ENCODE results near the gene GRIK3. TPM values are rescaled to one million over a fixed set of nuclear protein-coding genes. Genes with fewer than 3 reads are reported as not detected.

GRIK3 gene
- total and polyA plus RNA-seq, 7 experiments from 2014 or later: not detected

DNA sequence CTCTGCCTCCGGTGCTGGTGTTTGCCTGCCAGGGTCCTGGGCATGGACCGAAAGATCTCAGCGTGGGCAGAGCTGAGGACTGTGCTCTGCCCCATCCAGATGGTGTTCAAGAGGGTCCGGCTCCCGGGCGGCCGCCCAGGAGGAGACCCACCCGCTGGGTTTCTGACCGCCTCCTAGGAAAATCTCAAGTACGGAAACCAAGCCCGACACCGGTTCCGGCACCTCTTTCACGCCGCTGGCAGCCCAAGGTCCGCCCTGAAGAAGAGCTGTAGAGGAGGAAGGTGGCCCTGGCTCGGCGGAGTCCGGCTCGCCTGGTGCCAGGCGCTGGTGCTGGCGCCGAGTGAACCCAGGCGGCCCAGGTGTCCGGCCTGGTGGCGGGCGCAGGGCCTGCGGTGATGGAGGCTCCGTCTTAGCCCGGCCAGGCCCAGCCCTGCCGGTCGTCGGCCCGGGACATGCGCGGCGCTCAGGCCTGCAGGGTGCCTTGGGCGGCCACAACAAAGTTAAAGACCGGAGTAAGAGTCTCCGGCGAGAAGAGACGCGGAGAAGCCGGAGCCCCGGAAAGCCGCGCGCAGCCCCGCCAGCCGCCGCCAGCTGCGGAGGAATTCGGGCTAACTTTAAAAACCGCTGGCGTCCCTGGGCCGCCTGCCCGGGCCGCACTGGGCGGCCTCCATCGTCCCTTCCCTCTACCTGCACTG, 1.5 kb downstream of the GRIK3 start:
- Histone ChIP-seq H3K4me3 (ENCODE audit: low read length) (no peak overlapping the region), H3K27me3 (ENCODE audit: control insufficient read depth in 2 of 2, insufficient read depth in 2 of 2, low read length in 2 of 2) (peaks cover 0 to 7% of the 10 kb centered on the region in 2 donors), H3K4me1 (ENCODE audit: control insufficient read depth in 2 of 2, insufficient read depth in 2 of 2, low read length in 2 of 2) (no peaks in the 10 kb centered on the region), H3K27ac (ENCODE audit: low read depth, low read length) (no peak overlapping the region), H3K36me3 (ENCODE audit: control insufficient read depth in 2 of 3, insufficient read depth in 3 of 3, low read length in 3 of 3) (no peaks in the 10 kb centered on the region), H3K9me3 (ENCODE audit: control insufficient read depth in 2 of 3, low read length in 3 of 3) (no peaks in the 10 kb centered on the region)
- intact Hi-C loops (cut with micrococcal nuclease): no loop called here
- DNase-seq (no peak), ATAC-seq (no peak)
- Mint-ChIP-seq H3K27me3 (peaks cover 47 to 74% (median 60%) of the 10 kb centered on the region in 5 donors), H3K9me3 (peaks cover 0 to 1% (median 0%) of the 10 kb centered on the region in 11 donors), H3K4me1 (peaks cover 0 to 15% (median 9%) of the 10 kb centered on the region in 7 donors), H3K4me3 (no peak overlapping the region), H3K36me3 (no peaks in the 10 kb centered on the region), H3K27ac (no peak overlapping the region)
- POLR2A ChIA-PET: no interaction called here
- CTCF ChIA-PET: no interaction called here

GRCh38 chr1:37031871-37032270, 2.4 kb downstream of the GRIK3 start:
- intact Hi-C loops (cut with micrococcal nuclease): no loop called here
- H3K9me3 Mint-ChIP-seq: peaks cover 0 to 2% (median 0%) of the 10 kb centered on the region in 11 donors
- ATAC-seq: no peak
- DNase-seq: no peak
- Histone ChIP-seq H3K27me3 (ENCODE audit: control insufficient read depth in 2 of 2, insufficient read depth in 2 of 2, low read length in 2 of 2) (peaks cover 0 to 7% of the 10 kb centered on the region in 2 donors), H3K4me3 (ENCODE audit: low read length) (no peak overlapping the region), H3K27ac (ENCODE audit: low read depth, low read length) (no peak overlapping the region), H3K36me3 (ENCODE audit: control insufficient read depth in 2 of 3, insufficient read depth in 3 of 3, low read length in 3 of 3) (no peaks in the 10 kb centered on the region), H3K9me3 (ENCODE audit: control insufficient read depth in 2 of 3, low read length in 3 of 3) (no peaks in the 10 kb centered on the region), H3K4me1 (ENCODE audit: control insufficient read depth in 2 of 2, insufficient read depth in 2 of 2, low read length in 2 of 2) (no peaks in the 10 kb centered on the region)
- peaks cover 0 to 15% (median 8%) of the 10 kb centered on the region in 7 donors for H3K4me1 Mint-ChIP-seq
- H3K27me3 Mint-ChIP-seq: peaks cover 48 to 74% (median 54%) of the 10 kb centered on the region in 5 donors
- ChIA-PET POLR2A (no interaction called here), CTCF (no interaction called here)
- H3K36me3 Mint-ChIP-seq: no peaks in the 10 kb centered on the region
- no peak overlapping the region for H3K4me3 Mint-ChIP-seq
- no peak overlapping the region for H3K27ac Mint-ChIP-seq

DNA sequence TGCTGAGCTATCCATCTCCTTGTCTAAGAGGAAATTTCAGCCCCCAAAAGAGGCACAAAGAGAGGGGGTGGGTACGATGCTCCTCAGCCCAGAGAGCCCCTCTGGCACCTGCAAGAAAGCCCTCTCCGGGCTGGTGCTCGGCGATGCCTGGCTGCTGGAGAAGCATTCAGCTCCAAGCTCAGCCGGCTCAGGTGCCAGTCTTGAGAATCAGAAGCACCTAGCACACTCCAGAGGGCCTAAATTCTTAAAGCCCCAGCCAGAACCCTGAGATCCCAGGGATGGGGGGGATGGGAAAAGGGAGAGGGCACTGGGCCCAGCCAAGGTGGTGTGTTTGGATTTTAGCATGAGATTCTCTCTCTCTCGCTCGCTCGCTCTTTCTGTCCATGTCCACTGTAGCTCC, 2.9 kb downstream of the GRIK3 start:
- no peak for ATAC-seq
- no peaks in the 10 kb centered on the region for H3K36me3 ChIP-seq (ENCODE audit: control insufficient read depth in 2 of 3, insufficient read depth in 3 of 3, low read length in 3 of 3)
- peaks cover 0 to 4% of the 10 kb centered on the region in 2 donors for H3K27me3 ChIP-seq (ENCODE audit: control insufficient read depth in 2 of 2, insufficient read depth in 2 of 2, low read length in 2 of 2)
- Mint-ChIP-seq H3K4me3 (no peak overlapping the region), H3K27me3 (peaks cover 51 to 77% (median 54%) of the 10 kb centered on the region in 5 donors), H3K4me1 (peaks cover 0 to 15% (median 8%) of the 10 kb centered on the region in 7 donors), H3K27ac (no peak overlapping the region), H3K9me3 (peaks cover 0 to 2% (median 0%) of the 10 kb centered on the region in 11 donors), H3K36me3 (no peaks in the 10 kb centered on the region)
- H3K9me3 ChIP-seq (ENCODE audit: control insufficient read depth in 2 of 3, low read length in 3 of 3): no peaks in the 10 kb centered on the region
- H3K4me1 ChIP-seq (ENCODE audit: control insufficient read depth in 2 of 2, insufficient read depth in 2 of 2, low read length in 2 of 2): no peaks in the 10 kb centered on the region
- H3K27ac ChIP-seq (ENCODE audit: low read depth, low read length): no peak overlapping the region
- ChIA-PET POLR2A (no interaction called here), CTCF (no interaction called here)
- intact Hi-C loops (cut with micrococcal nuclease): no loop called here
- H3K4me3 ChIP-seq (ENCODE audit: low read length): no peak overlapping the region
- DNase-seq: no peak

GRCh38 chr1:37028981-37029617, 5.2 kb downstream of the GRIK3 start:
- H3K27me3 ChIP-seq (ENCODE audit: control insufficient read depth in 2 of 2, insufficient read depth in 2 of 2, low read length in 2 of 2): peaks cover 0 to 4% of the 10 kb centered on the region in 2 donors
- POLR2A ChIA-PET: no interaction called here
- H3K36me3 ChIP-seq (ENCODE audit: control insufficient read depth in 2 of 3, insufficient read depth in 3 of 3, low read length in 3 of 3): no peaks in the 10 kb centered on the region
- H3K4me1 Mint-ChIP-seq: no peaks in the 10 kb centered on the region
- peaks cover 0 to 2% (median 0%) of the 10 kb centered on the region in 11 donors for H3K9me3 Mint-ChIP-seq
- intact Hi-C loops (cut with micrococcal nuclease): no loop called here
- H3K9me3 ChIP-seq (ENCODE audit: control insufficient read depth in 2 of 3, low read length in 3 of 3): no peaks in the 10 kb centered on the region
- no peaks in the 10 kb centered on the region for H3K36me3 Mint-ChIP-seq
- no peak overlapping the region for H3K27ac ChIP-seq (ENCODE audit: low read depth, low read length)
- no peak overlapping the region for H3K27ac Mint-ChIP-seq
- ATAC-seq (no peak), DNase-seq (no peak)
- CTCF ChIA-PET: no interaction called here
- H3K4me1 ChIP-seq (ENCODE audit: control insufficient read depth in 2 of 2, insufficient read depth in 2 of 2, low read length in 2 of 2): no peaks in the 10 kb centered on the region
- H3K4me3 ChIP-seq (ENCODE audit: low read length): no peak overlapping the region
- no peak overlapping the region for H3K4me3 Mint-ChIP-seq
- peaks cover 35 to 70% (median 40%) of the 10 kb centered on the region in 5 donors for H3K27me3 Mint-ChIP-seq

- H3K27ac Mint-ChIP-seq: no peak overlapping the region
- no peaks in the 10 kb centered on the region for H3K27me3 ChIP-seq (ENCODE audit: control insufficient read depth in 2 of 2, insufficient read depth in 2 of 2, low read length in 2 of 2)
- DNase-seq (no peak), ATAC-seq (no peak)
- intact Hi-C loops (cut with micrococcal nuclease): no loop called here
- no peak overlapping the region for H3K4me3 Mint-ChIP-seq
- H3K4me1 Mint-ChIP-seq: no peaks in the 10 kb centered on the region
- H3K4me1 ChIP-seq (ENCODE audit: control insufficient read depth in 2 of 2, insufficient read depth in 2 of 2, low read length in 2 of 2): no peaks in the 10 kb centered on the region
- H3K27me3 Mint-ChIP-seq: peaks cover 0 to 54% (median 29%) of the 10 kb centered on the region in 5 donors
- no peaks in the 10 kb centered on the region for H3K9me3 ChIP-seq (ENCODE audit: control insufficient read depth in 2 of 3, low read length in 3 of 3)
- H3K9me3 Mint-ChIP-seq: peaks cover 0 to 10% (median 2%) of the 10 kb centered on the region in 11 donors
- H3K36me3 ChIP-seq (ENCODE audit: control insufficient read depth in 2 of 3, insufficient read depth in 3 of 3, low read length in 3 of 3): no peaks in the 10 kb centered on the region
- ChIA-PET POLR2A (no interaction called here), CTCF (no interaction called here)
- H3K27ac ChIP-seq (ENCODE audit: low read depth, low read length): no peak overlapping the region
- peaks cover 0 to 5% (median 0%) of the 10 kb centered on the region in 5 donors for H3K36me3 Mint-ChIP-seq
- no peak overlapping the region for H3K4me3 ChIP-seq (ENCODE audit: low read length)
Measured at GRCh38 chr1:37021502-37021901, 12.8 kb downstream of the GRIK3 start.

- intact Hi-C loops (cut with micrococcal nuclease): no loop called here
- Histone ChIP-seq H3K27me3 (ENCODE audit: control insufficient read depth in 2 of 2, insufficient read depth in 2 of 2, low read length in 2 of 2) (no peaks in the 10 kb centered on the region), H3K4me3 (ENCODE audit: low read length) (no peak overlapping the region), H3K4me1 (ENCODE audit: control insufficient read depth in 2 of 2, insufficient read depth in 2 of 2, low read length in 2 of 2) (no peaks in the 10 kb centered on the region), H3K9me3 (ENCODE audit: control insufficient read depth in 2 of 3, low read length in 3 of 3) (no peaks in the 10 kb centered on the region), H3K27ac (ENCODE audit: low read depth, low read length) (no peak overlapping the region), H3K36me3 (ENCODE audit: control insufficient read depth in 2 of 3, insufficient read depth in 3 of 3, low read length in 3 of 3) (no peaks in the 10 kb centered on the region)
- ATAC-seq (no peak), DNase-seq (no peak)
- H3K9me3 Mint-ChIP-seq: peaks cover 0 to 10% (median 2%) of the 10 kb centered on the region in 11 donors
- peaks cover 0 to 5% (median 0%) of the 10 kb centered on the region in 5 donors for H3K36me3 Mint-ChIP-seq
- H3K4me3 Mint-ChIP-seq: no peak overlapping the region
- peaks cover 0 to 52% (median 29%) of the 10 kb centered on the region in 5 donors for H3K27me3 Mint-ChIP-seq
- no peaks in the 10 kb centered on the region for H3K4me1 Mint-ChIP-seq
- ChIA-PET CTCF (no interaction called here), POLR2A (no interaction called here)
- H3K27ac Mint-ChIP-seq: no peak overlapping the region
Measured at GRCh38 chr1:37020653-37021277, 13.6 kb downstream of the GRIK3 start.

Data from naive thymus-derived CD4-positive, alpha-beta T cell (primary cell).